Measurements from ENCODE around the gene BRSK1. TPM values are rescaled to one million over a fixed set of nuclear protein-coding genes. Genes with fewer than 3 reads are reported as not detected.

Gene BRSK1
- total and polyA plus RNA-seq, 2 of the 13 experiments (the other 11 are each of a cell fraction or from before 2014, with no cell fraction given): 0.18 to 1.2 TPM

- TF ChIP-seq ZNF318 (CRISPR knock-in tag; IDR thresholded peaks at IDR 0.05): no peak
- TF ChIP-seq ZNF710 (CRISPR knock-in tag; IDR thresholded peaks at IDR 0.05; ENCODE audit: borderline replicate concordance): peak; percentile 58; the same call in 1 of the 2 replicates
- TF ChIP-seq TBX2 (CRISPR knock-in tag; IDR thresholded peaks at IDR 0.05; ENCODE audit: borderline replicate concordance): peak; percentile 90; the same call in 1 of the 2 replicates
- peak; percentile 95; the same call in 1 of the 2 replicates for TF ChIP-seq ZNF766 (CRISPR knock-in tag; IDR thresholded peaks at IDR 0.05; ENCODE audit: borderline replicate concordance)
- TF ChIP-seq CERS6 (CRISPR knock-in tag; IDR thresholded peaks at IDR 0.05): no peak
- no peak for TF ChIP-seq ZBTB46 (CRISPR knock-in tag; IDR thresholded peaks at IDR 0.05; ENCODE audit: borderline replicate concordance)
- TF ChIP-seq ZSCAN5A (CRISPR knock-in tag; IDR thresholded peaks at IDR 0.05; ENCODE audit: borderline replicate concordance): no peak; the same call in 1 of the 2 replicates
- peak; percentile 83 for TF ChIP-seq MYC (CRISPR knock-in tag; IDR thresholded peaks at IDR 0.05; ENCODE audit: borderline replicate concordance)
- peak; percentile 89 for TF ChIP-seq ZNF264 (CRISPR knock-in tag; IDR thresholded peaks at IDR 0.05)
- no peak for TF ChIP-seq ZNF672 (CRISPR knock-in tag; IDR thresholded peaks at IDR 0.05)
- peak; percentile 58 to 89; a peak in 3 of 4 replicates for TF ChIP-seq EP300 (IDR thresholded peaks at IDR 0.05; ENCODE audit: low read depth in 2 of 2, low read length in 2 of 2)
- peak; percentile 53; the same call in 1 of the 2 replicates for TF ChIP-seq EP300 (CRISPR knock-in tag; IDR thresholded peaks at IDR 0.05; ENCODE audit: borderline replicate concordance)
- peak; percentile 90 for TF ChIP-seq ZNF205 (CRISPR knock-in tag; IDR thresholded peaks at IDR 0.05)
These were observed 24.8 kb upstream of the BRSK1 start, which contains the start of gene PPP6R1 (continued) for GRCh38 chr19:55258828-55259539.
